Mucosa of rectum (tissue), 2 donors: Measurements from ENCODE around the gene PRPF19.

Experiments used
- H3K27ac ChIP-seq, 2 donors: one replicate each; pipeline ENCODE4 v1.7.0; 2013; ENCODE audit warnings: inconsistent platforms in 2 of 2, low read depth in 2 of 2, low read length in 2 of 2
- H3K27me3 ChIP-seq, 2 donors: one replicate each; pipeline ENCODE4 v1.7.0; 2013; ENCODE audit warnings: low read length in 2 of 2; ENCODE audit not compliant: control insufficient read depth in 2 of 2, insufficient read depth in 2 of 2
- H3K36me3 ChIP-seq, 2 donors: one replicate each; pipeline ENCODE4 v1.7.0; 2013; ENCODE audit warnings: low read length in 2 of 2; ENCODE audit not compliant: control insufficient read depth in 2 of 2, insufficient read depth in 2 of 2
- H3K4me1 ChIP-seq, 2 donors: one replicate each; pipeline ENCODE4 v1.7.0; 2013; ENCODE audit warnings: low read length in 2 of 2, mild to moderate bottlenecking in 1 of 2; ENCODE audit not compliant: control insufficient read depth in 2 of 2, insufficient read depth in 2 of 2
- H3K4me3 ChIP-seq, 2 donors: one replicate each; pipeline ENCODE4 v1.7.0; 2013; ENCODE audit warnings: low read length in 2 of 2
- H3K9ac ChIP-seq, 2 donors: one replicate each; pipeline ENCODE4 v1.7.0; 2013; ENCODE audit warnings: low read length in 2 of 2, low read depth in 1 of 2, mild to moderate bottlenecking in 1 of 2
- H3K9me3 ChIP-seq, 2 donors: one replicate each; pipeline ENCODE4 v1.7.0; 2013; ENCODE audit warnings: low read length in 2 of 2; ENCODE audit not compliant: control insufficient read depth in 2 of 2
- donor health status: healthy.
- donor health status: Normal muscosa, but diverticular disease.

PRPF19 gene

DNA sequence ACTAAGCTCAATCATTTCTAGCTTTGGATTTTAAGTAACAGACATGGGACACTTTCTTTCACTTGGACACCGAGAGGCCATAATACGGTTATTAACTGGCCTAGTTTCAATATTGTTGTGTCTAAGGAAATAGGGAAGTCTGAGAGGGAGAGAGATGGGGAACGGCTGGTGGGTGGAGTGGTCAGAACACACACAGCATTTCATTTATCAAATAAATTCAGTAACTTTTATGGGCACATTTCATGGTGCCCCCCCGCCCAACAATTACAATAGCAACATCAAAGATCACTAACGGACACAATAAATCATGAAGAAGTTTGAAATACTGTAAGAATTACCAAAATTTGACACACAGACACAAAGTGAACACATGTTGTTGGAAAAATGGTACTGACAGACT lies 10.7 kb downstream of the PRPF19 start:
- Histone ChIP-seq H3K9me3 (no peaks in the 10 kb centered on the region), H3K27me3 (no peaks in the 10 kb centered on the region), H3K36me3 (peaks cover 58 to 64% of the 10 kb centered on the region in 2 donors), H3K4me1 (peaks cover 0 to 33% of the 10 kb centered on the region in 2 donors), H3K27ac (peak overlapping the region; percentile 56 to 81), H3K9ac (no peak overlapping the region), H3K4me3 (no peak overlapping the region)

DNA sequence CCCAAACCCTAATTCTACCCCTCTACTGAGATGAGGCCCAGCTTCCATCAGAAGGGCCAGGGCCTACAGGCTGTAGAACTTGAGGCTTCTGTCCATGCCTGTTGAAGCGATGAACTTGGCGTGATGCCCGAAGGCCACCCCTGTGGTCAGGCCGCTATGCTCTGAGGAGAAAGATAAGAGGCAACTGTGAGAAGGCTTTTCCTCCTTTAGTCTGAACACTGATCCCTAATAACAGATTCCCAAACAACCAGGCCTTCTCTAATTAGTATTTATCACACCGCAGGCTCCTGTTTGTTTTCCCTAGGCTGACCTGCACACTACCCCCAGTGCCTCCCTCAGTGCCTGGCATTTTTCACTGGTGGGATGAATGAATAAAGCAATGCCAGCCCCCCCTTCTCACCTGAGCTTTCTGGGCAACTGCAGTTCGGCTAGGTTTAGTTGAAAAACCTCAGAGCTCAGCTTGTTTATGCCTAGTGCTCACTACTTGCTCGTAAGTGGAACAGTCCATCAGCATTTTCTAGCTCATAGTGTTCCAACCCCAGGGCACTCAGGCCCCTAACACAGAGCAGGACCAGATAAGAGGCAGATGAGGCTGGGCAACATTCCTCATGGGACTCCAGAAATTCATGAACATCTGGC lies 15.2 kb downstream of the PRPF19 start:
- Histone ChIP-seq H3K9me3 (no peaks in the 10 kb centered on the region), H3K36me3 (peaks cover 21 to 28% of the 10 kb centered on the region in 2 donors), H3K27ac (no peak overlapping the region), H3K9ac (no peak overlapping the region), H3K4me3 (no peak overlapping the region), H3K27me3 (no peaks in the 10 kb centered on the region), H3K4me1 (peaks cover 6 to 42% of the 10 kb centered on the region in 2 donors)

DNA sequence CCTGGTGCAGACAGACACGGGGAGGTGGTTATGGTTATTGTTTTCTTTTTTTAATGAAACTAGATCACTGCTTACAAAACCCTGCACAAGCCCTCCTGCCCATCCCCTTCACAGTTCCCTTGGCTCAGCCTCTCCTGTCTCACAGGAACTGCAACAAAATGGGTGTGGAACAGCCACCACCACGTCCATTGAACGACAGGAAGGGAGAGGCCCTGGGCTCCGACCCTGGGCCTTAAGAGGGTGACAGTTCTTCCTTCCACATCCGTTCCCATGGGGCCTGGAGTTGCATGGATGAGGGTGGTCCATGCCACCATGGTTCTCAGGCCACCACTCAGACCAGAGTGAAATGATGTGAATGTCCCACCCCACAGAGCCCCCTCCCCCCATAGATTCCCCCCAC lies 15.7 kb downstream of the PRPF19 start:
- Histone ChIP-seq H3K36me3 (peaks cover 18 to 25% of the 10 kb centered on the region in 2 donors), H3K4me3 (no peak overlapping the region), H3K27me3 (no peaks in the 10 kb centered on the region), H3K9me3 (no peaks in the 10 kb centered on the region), H3K9ac (no peak overlapping the region), H3K27ac (no peak overlapping the region), H3K4me1 (peaks cover 6 to 38% of the 10 kb centered on the region in 2 donors)

GRCh38 chr11:60889869-60890311 lies 16.5 kb downstream of the PRPF19 start:
- Histone ChIP-seq H3K9me3 (no peaks in the 10 kb centered on the region), H3K27me3 (no peaks in the 10 kb centered on the region), H3K36me3 (peaks cover 15 to 18% of the 10 kb centered on the region in 2 donors), H3K9ac (no peak overlapping the region), H3K4me3 (no peak overlapping the region), H3K4me1 (peaks cover 6 to 30% of the 10 kb centered on the region in 2 donors), H3K27ac (no peak overlapping the region)

DNA sequence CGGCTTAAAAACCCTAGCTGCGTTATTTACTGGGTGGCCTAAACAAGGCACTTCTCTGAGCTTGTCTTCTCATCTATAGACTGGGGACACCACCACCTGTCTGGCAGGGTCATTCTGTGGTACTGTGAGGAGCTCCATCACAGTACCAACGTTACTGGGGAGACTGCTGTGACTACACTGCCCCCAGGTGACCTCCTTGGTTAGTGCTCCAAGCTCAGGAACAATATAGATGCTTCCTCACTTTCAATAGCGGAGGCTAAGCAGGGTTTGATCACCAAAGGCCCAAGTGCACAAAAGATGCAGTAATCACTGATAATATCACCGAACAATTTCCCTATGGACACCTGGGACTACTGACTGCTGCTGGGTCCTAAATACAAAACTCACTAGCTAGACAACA lies 18.8 kb downstream of the PRPF19 start:
- Histone ChIP-seq H3K9ac (no peak overlapping the region), H3K4me1 (peaks cover 6 to 24% of the 10 kb centered on the region in 2 donors), H3K27me3 (no peaks in the 10 kb centered on the region), H3K9me3 (no peaks in the 10 kb centered on the region), H3K27ac (no peak overlapping the region), H3K4me3 (no peak overlapping the region), H3K36me3 (peaks cover 3 to 12% of the 10 kb centered on the region in 2 donors)

DNA sequence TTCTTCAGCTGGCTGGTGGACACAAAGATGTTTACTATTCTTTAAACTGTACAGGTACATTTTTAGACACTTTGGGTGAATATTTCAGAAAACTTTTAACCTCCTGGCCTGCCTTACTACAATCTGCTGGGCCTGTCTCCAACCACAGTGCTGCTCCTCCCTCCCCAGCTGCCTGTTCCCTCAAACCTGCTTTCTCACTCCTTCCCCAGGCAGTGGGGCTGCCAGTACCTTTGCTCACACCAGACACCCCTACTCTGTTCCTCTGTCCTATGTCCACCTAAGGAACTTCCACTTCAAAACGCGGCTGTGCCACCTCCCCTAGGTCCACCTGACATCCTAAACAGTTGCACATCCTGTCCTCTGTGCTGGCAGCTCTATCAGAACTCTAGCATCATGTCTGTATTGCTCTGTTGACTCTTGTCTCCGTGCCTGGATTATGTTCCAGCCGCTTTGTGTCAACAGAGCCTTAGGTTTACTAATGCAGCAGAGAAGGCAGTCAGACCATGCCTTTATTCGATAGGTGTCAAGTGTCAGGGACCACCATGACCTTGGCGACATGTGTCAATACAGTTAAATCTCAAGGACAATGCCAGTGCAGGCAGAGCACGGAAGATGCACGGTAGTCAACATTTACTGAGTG lies 25.6 kb downstream of the PRPF19 start:
- no peaks in the 10 kb centered on the region for H3K4me1 ChIP-seq
- H3K4me3 ChIP-seq = no peak overlapping the region
- H3K27ac ChIP-seq = peak overlapping the region in 1 of 2 donors; percentile 17
- H3K9me3 ChIP-seq = no peaks in the 10 kb centered on the region
- H3K36me3 ChIP-seq = peaks cover 4 to 6% of the 10 kb centered on the region in 2 donors
- H3K9ac ChIP-seq = no peak overlapping the region
- no peaks in the 10 kb centered on the region for H3K27me3 ChIP-seq

- Histone ChIP-seq H3K27me3 (no peaks in the 10 kb centered on the region), H3K9ac (no peak overlapping the region), H3K36me3 (peaks cover 4 to 6% of the 10 kb centered on the region in 2 donors), H3K9me3 (no peaks in the 10 kb centered on the region), H3K4me1 (peaks cover 0 to 4% of the 10 kb centered on the region in 2 donors), H3K4me3 (no peak overlapping the region), H3K27ac (no peak overlapping the region)
Measured at GRCh38 chr11:60879971-60880588, 26.3 kb downstream of the PRPF19 start.

- H3K27ac ChIP-seq = peak overlapping the region in 1 of 2 donors; percentile 23
- peaks cover 0 to 4% of the 10 kb centered on the region in 2 donors for H3K4me1 ChIP-seq
- no peak overlapping the region for H3K9ac ChIP-seq
Measured at GRCh38 chr11:60879104-60879503, 27.3 kb downstream of the PRPF19 start.

DNA sequence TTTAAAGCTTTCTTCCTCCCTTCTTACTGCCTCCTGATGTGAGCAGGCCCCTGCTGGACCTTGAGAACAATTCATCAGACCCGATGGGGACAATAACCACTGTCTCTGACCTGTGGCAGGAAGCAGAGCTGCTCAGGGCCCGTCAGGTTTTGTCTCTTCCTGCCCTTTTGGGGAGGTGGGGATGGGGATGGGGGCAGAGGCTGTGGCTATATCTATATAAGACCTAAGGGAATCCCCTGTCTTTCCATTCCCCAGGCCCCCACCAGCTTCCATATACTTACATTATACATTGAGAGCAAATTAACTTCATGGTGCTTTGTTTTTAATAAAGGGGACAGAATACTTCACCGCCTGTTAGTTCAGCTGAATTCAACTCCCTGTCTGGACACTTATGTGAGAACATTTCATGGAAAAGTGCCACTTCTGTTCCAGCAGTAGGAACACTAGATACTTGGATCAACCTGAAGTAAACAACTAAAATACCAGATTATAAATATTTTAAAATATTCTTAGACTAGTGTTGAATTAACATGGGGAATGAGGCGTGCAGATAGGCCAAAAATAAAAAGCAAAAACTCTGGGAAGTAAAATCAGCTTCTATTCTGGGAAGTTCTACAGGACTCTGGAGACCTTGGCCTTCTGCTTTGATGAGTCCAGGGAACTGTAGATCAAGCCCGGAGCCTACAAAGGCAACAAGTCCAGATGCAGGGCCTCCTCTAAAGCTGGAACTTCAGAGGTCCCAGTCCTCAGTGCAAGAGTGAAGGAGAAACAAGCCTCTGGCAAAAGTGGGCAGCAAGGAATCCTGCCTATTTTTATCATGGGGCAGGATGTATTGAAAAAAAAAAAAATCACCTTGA lies 27.9 kb downstream of the PRPF19 start:
- Histone ChIP-seq H3K27ac (peak overlapping the region in 1 of 2 donors; percentile 31), H3K27me3 (no peaks in the 10 kb centered on the region), H3K36me3 (peaks cover 4 to 6% of the 10 kb centered on the region in 2 donors), H3K4me1 (peaks cover 0 to 4% of the 10 kb centered on the region in 2 donors), H3K4me3 (no peak overlapping the region), H3K9me3 (no peaks in the 10 kb centered on the region), H3K9ac (no peak overlapping the region)

More at GRCh38 chr11:60879104-60879503, 27.3 kb downstream of the PRPF19 start:
- Histone ChIP-seq H3K4me3 (no peak overlapping the region), H3K36me3 (peaks cover 4 to 6% of the 10 kb centered on the region in 2 donors), H3K27me3 (no peaks in the 10 kb centered on the region), H3K9me3 (no peaks in the 10 kb centered on the region)
